HL-60 (cell line): Measurements from ENCODE around the gene MFAP3.

Source experiments
- DNase-seq, 2 experiments: peaks; one replicate each; pipeline ENCODE4 v3.0.0-alpha.2; 2010 to 2020; ENCODE audit warnings: low read depth in 1 of 2, low spot score in 1 of 2
- H3K27ac ChIP-seq: fragments of 250-450 bp; sonication (Bioruptor Pico); replicated peaks from 2 replicates; pipeline ENCODE4 v1.5.1; 2020; ENCODE audit warnings: mild to moderate bottlenecking, moderate library complexity
- H3K27me3 ChIP-seq: fragments of 250-450 bp; sonication (Bioruptor Pico); 2 replicates; pipeline ENCODE4 v1.5.1; 2021; ENCODE audit warnings: mild to moderate bottlenecking, moderate library complexity; ENCODE audit not compliant: insufficient read depth, poor library complexity, severe bottlenecking
- H3K4me3 ChIP-seq: replicated peaks from 2 replicates; pipeline ENCODE4 v1.5.1; 2011; ENCODE audit warnings: mild to moderate bottlenecking, control low read depth, low read length; ENCODE audit not compliant: insufficient read depth
- CTCF ChIP-seq: IDR thresholded peaks from one replicate; pipeline ENCODE4 v1.5.1; 2011; ENCODE audit warnings: low read length, control low read depth, inconsistent platforms; ENCODE audit not compliant: insufficient read depth
- GABPA ChIP-seq: IDR thresholded peaks from 2 replicates; pipeline ENCODE4 v1.6.1; 2012; ENCODE audit warnings: low read depth
- POLR2AphosphoS5 ChIP-seq: IDR thresholded peaks from 2 replicates; pipeline ENCODE4 v1.6.1; 2012; ENCODE audit warnings: low read depth
- SPI1 ChIP-seq: IDR thresholded peaks from 2 replicates; pipeline ENCODE4 v1.6.1; 2012; ENCODE audit warnings: low read depth, mild to moderate bottlenecking, borderline replicate concordance
- TF ChIP-seq, protein P1 (sequence below): IDR thresholded peaks from 2 replicates; pipeline ENCODE4 v1.6.1; 2012; ENCODE audit warnings: low read depth; ENCODE audit not compliant: insufficient replicate concordance

The MFAP3 gene

DNA sequence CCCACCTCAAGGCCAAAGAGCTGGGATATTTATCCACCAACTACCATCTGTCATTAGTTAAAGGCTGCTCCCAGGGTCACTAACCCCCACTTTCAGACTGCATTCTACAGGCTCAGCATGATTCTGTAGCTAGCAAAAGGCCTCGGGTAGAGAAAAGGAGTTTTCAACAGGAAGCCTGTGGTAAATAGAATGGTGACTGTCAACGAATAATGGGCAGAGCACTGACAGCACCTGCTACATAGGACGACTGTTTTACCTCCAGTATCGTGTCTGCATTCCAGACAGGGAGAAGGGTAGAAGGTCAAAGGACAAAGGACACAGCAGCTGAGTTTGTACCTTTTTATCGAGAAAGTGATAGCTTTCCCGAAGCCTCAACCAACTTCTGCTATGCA, 20.3 kb downstream of the MFAP3 start:
- Histone ChIP-seq H3K4me3 (no peak overlapping the region), H3K27me3 (no peaks in the 10 kb centered on the region), H3K27ac (no peak overlapping the region)
- TF ChIP-seq GABPA: no peak
- TF ChIP-seq, protein P1, sequence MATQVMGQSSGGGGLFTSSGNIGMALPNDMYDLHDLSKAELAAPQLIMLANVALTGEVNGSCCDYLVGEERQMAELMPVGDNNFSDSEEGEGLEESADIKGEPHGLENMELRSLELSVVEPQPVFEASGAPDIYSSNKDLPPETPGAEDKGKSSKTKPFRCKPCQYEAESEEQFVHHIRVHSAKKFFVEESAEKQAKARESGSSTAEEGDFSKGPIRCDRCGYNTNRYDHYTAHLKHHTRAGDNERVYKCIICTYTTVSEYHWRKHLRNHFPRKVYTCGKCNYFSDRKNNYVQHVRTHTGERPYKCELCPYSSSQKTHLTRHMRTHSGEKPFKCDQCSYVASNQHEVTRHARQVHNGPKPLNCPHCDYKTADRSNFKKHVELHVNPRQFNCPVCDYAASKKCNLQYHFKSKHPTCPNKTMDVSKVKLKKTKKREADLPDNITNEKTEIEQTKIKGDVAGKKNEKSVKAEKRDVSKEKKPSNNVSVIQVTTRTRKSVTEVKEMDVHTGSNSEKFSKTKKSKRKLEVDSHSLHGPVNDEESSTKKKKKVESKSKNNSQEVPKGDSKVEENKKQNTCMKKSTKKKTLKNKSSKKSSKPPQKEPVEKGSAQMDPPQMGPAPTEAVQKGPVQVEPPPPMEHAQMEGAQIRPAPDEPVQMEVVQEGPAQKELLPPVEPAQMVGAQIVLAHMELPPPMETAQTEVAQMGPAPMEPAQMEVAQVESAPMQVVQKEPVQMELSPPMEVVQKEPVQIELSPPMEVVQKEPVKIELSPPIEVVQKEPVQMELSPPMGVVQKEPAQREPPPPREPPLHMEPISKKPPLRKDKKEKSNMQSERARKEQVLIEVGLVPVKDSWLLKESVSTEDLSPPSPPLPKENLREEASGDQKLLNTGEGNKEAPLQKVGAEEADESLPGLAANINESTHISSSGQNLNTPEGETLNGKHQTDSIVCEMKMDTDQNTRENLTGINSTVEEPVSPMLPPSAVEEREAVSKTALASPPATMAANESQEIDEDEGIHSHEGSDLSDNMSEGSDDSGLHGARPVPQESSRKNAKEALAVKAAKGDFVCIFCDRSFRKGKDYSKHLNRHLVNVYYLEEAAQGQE: no peak
- no peak for TF ChIP-seq CTCF
- no peak for TF ChIP-seq POLR2AphosphoS5
- TF ChIP-seq SPI1: no peak
- no peak for DNase-seq

DNA sequence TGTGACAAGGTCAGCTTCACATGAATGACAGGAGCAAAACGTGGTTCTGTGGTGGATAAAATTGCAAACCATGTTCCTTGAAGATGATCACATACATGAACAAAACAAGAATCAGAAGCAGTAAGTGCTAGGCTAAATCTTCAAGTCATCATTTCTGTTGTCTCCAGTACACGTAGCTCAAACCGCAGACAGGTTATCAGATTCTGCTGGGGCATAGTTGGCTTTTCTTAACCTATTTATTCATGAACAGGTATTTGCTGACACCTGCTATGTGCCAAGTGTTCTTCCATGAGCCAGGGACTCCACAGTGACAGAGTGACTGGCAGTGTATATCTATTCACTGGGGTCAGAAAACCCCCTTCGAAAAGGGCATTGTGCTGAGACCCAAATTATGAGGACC, 20.8 kb downstream of the MFAP3 start:
- Histone ChIP-seq H3K27me3 (no peaks in the 10 kb centered on the region), H3K27ac (no peak overlapping the region), H3K4me3 (no peak overlapping the region)
- no peak for DNase-seq
- TF ChIP-seq GABPA (no peak), SPI1 (no peak), POLR2AphosphoS5 (no peak), CTCF (no peak)
- TF ChIP-seq, protein P1: no peak

DNA sequence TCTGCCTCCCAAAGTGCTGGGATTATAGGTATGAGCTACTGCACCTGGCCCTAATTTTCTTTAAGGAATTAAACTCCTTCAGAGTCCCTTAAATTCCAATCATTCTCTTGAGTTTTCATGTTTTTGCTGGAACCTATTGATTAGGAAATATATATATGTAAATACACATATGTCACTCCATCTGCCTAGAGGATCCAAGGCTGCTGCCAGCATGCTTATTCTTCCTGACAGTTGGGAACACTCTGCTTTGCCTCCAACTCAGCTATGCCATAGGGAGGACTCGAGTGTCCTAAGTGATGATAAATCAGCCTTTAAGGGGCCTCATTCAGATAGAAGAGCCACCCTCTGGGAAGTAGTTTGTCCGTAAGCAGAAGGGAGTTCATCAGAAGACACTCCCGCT, 21.8 kb downstream of the MFAP3 start:
- Histone ChIP-seq H3K27me3 (no peaks in the 10 kb centered on the region), H3K27ac (no peak overlapping the region), H3K4me3 (no peak overlapping the region)
- TF ChIP-seq SPI1 (no peak), POLR2AphosphoS5 (no peak), GABPA (no peak), CTCF (no peak)
- TF ChIP-seq, protein P1: no peak
- no peak for DNase-seq
